Cardiac muscle cell (in vitro differentiated cells and primary cell): ENCODE data around the gene ATXN1. TPM values are rescaled to one million over a fixed set of nuclear protein-coding genes. Genes with fewer than 3 reads are reported as not detected.

ENCODE experiments used
- DNase-seq, 2 donors: peaks; one replicate each; pipeline versions ENCODE4 v3.0.0 to v3.0.0-alpha.2; 2010 to 2017; ENCODE audit warnings: low read depth in 1 of 2, low spot score in 1 of 2
- H3K27ac ChIP-seq: fragments of 200-600 bp; sonication (generic); 2 replicates; pipeline ENCODE4 v1.5.1; 2016
- H3K27me3 ChIP-seq: fragments of 200-600 bp; sonication (generic); 2 replicates; pipeline ENCODE4 v1.6.0; 2016; ENCODE audit warnings: control low read depth
- H3K36me3 ChIP-seq: fragments of 200-600 bp; sonication (generic); 2 replicates; pipeline ENCODE4 v1.5.1; 2016; ENCODE audit warnings: control low read depth
- H3K4me1 ChIP-seq: fragments of 200-600 bp; sonication (generic); 2 replicates; pipeline ENCODE4 v1.8.1; 2017; ENCODE audit warnings: low read depth, mild to moderate bottlenecking, mixed run types
- H3K4me3 ChIP-seq: fragments of 200-600 bp; sonication (generic); 2 replicates; pipeline ENCODE4 v1.5.1; 2016; ENCODE audit warnings: mild to moderate bottlenecking
- H3K9me3 ChIP-seq: fragments of 200-600 bp; sonication (generic); 2 replicates; pipeline ENCODE4 v1.5.1; 2017; ENCODE audit warnings: low read depth, mild to moderate bottlenecking, control low read depth
- CTCF ChIP-seq: IDR thresholded peaks from 2 replicates; pipeline ENCODE4 v1.5.1; 2012; ENCODE audit warnings: low read depth, mild to moderate bottlenecking, low read length
- polyA plus RNA-seq: library from polyadenylated mRNA; unstranded; fragments of >200 nt; fragmentation: Nextera tagmentation; extraction: Ambion mirVana; gene quantifications from 2 replicates; pipeline ENCODE4 v1.2.1, GENCODE V29; 2016
- total RNA-seq: library from RNA; depleted of rRNA; stranded (reverse); fragments of >200 nt; gene quantifications from 2 replicates; pipeline ENCODE4 v1.2.3, GENCODE V29; 2016

ATXN1 gene
- total and polyA plus RNA-seq, 2 experiments from 2014 or later = 15.1 to 37.4 TPM

GRCh38 chr6:16578695-16579285 is 182.5 kb downstream of the ATXN1 start:
- no peak for TF ChIP-seq CTCF
- Histone ChIP-seq H3K36me3 (no peaks in the 10 kb centered on the region), H3K4me3 (no peak overlapping the region), H3K9me3 (no peaks in the 10 kb centered on the region), H3K27me3 (no peaks in the 10 kb centered on the region), H3K4me1 (no peaks in the 10 kb centered on the region), H3K27ac (no peak overlapping the region)
- no peak for DNase-seq

DNA sequence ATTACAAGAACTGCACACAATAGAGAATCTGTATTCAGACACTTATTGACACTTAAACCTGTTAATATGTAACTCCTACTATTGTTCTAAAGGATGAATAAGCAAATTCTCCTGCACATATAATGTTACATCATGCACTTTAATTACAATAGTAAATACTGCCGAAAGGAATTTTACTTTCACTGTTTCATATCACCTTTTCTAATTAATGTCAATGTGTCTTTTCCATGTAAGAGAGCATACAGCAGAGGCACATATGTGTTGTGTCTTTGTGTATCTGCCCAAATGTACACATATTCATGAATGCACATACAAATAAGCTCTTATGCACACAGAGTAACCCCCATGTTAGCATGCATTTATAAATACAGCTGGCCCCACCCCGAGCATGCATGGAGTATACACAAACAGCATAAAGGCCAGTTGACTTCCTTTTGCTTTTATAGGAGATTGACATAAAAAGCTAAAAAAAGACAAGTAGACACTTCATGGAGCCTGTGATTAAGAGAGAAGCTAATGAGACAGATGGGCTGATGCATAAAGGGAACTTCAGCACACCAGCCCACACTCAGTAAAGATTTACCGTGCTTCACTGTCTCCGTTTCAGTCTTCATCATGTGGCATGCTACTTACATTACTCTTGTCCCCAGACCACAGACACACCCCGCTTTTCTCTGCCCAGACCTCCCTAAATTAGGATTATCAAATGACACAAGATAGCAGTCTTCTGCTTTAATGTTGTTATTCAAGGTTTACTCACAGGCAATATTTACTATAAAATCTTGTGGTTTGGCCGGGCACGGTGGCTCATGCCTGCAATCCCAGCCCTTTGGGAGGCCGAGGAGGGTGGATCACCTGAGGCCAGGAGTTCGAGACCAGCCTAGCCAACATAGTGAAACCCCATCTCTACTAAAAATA is 184.6 kb downstream of the ATXN1 start:
- Histone ChIP-seq H3K27me3 (no peaks in the 10 kb centered on the region), H3K4me1 (no peaks in the 10 kb centered on the region), H3K9me3 (no peaks in the 10 kb centered on the region), H3K36me3 (no peaks in the 10 kb centered on the region), H3K4me3 (no peak overlapping the region), H3K27ac (no peak overlapping the region)
- no peak for TF ChIP-seq CTCF
- DNase-seq = no peak

- no peaks in the 10 kb centered on the region for H3K27me3 ChIP-seq
- H3K4me3 ChIP-seq = no peak overlapping the region
- no peak overlapping the region for H3K27ac ChIP-seq
- no peak for TF ChIP-seq CTCF
- no peaks in the 10 kb centered on the region for H3K4me1 ChIP-seq
- no peak for DNase-seq
- no peaks in the 10 kb centered on the region for H3K36me3 ChIP-seq
- no peaks in the 10 kb centered on the region for H3K9me3 ChIP-seq
Observed at GRCh38 chr6:16575655-16576054, 185.6 kb downstream of the ATXN1 start.

GRCh38 chr6:16572943-16573342 is 188.3 kb downstream of the ATXN1 start:
- H3K27me3 ChIP-seq = no peaks in the 10 kb centered on the region
- no peaks in the 10 kb centered on the region for H3K9me3 ChIP-seq
- no peak for DNase-seq
- TF ChIP-seq CTCF = no peak
- no peak overlapping the region for H3K27ac ChIP-seq
- no peak overlapping the region for H3K4me3 ChIP-seq
- H3K36me3 ChIP-seq = no peaks in the 10 kb centered on the region
- H3K4me1 ChIP-seq = peaks cover 6% of the 10 kb centered on the region

DNA sequence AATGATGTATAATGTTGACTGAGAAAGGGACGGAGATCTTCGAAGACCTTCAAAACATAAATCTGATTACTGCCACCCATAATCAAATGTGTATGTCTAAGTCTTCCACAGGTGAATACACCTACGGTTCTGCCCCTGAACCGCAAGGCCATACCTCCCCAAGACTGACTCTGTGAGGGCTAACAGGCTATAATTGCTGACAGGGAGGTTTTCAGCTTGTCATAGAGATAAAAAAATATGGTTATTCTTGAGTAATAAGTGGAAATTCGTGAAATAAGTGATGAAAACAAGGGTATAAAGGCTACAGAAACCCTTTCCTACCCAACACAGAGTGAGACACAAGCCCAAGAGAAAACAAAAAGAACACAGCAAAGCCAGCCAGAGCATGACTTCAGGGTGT is 188.9 kb downstream of the ATXN1 start:
- no peak overlapping the region for H3K4me3 ChIP-seq
- no peak for TF ChIP-seq CTCF
- H3K27ac ChIP-seq = no peak overlapping the region
- peaks cover 6% of the 10 kb centered on the region for H3K4me1 ChIP-seq
- no peaks in the 10 kb centered on the region for H3K9me3 ChIP-seq
- H3K27me3 ChIP-seq = no peaks in the 10 kb centered on the region
- H3K36me3 ChIP-seq = no peaks in the 10 kb centered on the region
- DNase-seq = no peak
